ENCODE measurements around the gene RRM1. TPM values are rescaled to one million over a fixed set of nuclear protein-coding genes. Genes with fewer than 3 reads are reported as not detected.
"Not testable (repeated sequence)": the region's sequence is repeated elsewhere in the genome, so short reads cannot be mapped to it uniquely, and the experiment has no call there.

RRM1 gene
- total RNA-seq, 4 donors from 2014 or later, result 13.8 to 23.8 (median 16.8) TPM

GRCh38 chr11:4050138-4050537 is 44.5 kb upstream of the RRM1 start:
- Histone ChIP-seq H3K9me3 (no peaks in the 10 kb centered on the region), H3K27me3 (no peaks in the 10 kb centered on the region), H3K4me3 (no peak overlapping the region), H3K36me3 (no peaks in the 10 kb centered on the region), H3K4me1 (peaks cover 0 to 3% (median 0%) of the 10 kb centered on the region in 4 donors), H3K27ac (no peak overlapping the region)
- no peak for DNase-seq
- whole genome bisulfite sequencing, 2 donors (ENCODE audit: low coverage in 1 of 2), result 93 to 100% methylated on average over 1 of the region's 1 CpG
- intact Hi-C loops (cut with DNase I; ENCODE audit: low total_unique reads), result no loop called here
- TF ChIP-seq POLR2AphosphoS5 (IDR thresholded peaks at IDR 0.05) (no peak), EP300 (IDR thresholded peaks at IDR 0.05; ENCODE audit: low read depth) (no peak), POLR2A (IDR thresholded peaks at IDR 0.05) (no peak)
- TF ChIP-seq, protein P1, sequence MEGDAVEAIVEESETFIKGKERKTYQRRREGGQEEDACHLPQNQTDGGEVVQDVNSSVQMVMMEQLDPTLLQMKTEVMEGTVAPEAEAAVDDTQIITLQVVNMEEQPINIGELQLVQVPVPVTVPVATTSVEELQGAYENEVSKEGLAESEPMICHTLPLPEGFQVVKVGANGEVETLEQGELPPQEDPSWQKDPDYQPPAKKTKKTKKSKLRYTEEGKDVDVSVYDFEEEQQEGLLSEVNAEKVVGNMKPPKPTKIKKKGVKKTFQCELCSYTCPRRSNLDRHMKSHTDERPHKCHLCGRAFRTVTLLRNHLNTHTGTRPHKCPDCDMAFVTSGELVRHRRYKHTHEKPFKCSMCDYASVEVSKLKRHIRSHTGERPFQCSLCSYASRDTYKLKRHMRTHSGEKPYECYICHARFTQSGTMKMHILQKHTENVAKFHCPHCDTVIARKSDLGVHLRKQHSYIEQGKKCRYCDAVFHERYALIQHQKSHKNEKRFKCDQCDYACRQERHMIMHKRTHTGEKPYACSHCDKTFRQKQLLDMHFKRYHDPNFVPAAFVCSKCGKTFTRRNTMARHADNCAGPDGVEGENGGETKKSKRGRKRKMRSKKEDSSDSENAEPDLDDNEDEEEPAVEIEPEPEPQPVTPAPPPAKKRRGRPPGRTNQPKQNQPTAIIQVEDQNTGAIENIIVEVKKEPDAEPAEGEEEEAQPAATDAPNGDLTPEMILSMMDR (IDR thresholded peaks at IDR 0.05), result no peak
- in situ Hi-C loops (cut with MboI; ENCODE audit: low pct_ligation_motif_present in 1 of 4, low pct_unique_long_range_greater_than_20kb in 1 of 4, low sequenced_read_pairs in 3 of 4), result no loop called here

DNA sequence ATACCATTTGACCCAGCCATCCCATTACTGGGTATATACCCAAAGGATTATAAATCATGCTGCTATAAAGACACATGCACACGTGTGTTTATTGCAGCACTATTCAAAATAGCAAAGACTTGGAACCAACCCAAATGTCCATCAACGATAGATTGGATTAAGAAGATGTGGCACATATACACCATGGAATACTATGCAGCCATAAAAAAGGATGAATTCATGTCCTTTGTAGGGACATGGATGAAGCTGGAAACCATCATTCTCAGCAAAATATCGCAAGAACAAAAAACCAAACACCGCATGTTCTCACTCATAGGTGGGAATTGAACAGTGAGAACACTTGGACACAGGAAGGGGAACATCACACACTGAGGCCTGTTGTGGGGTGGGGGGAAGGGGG is 41.4 kb upstream of the RRM1 start:
- DNase-seq; H3K9me3 ChIP-seq; H3K27ac ChIP-seq; H3K4me3 ChIP-seq; H3K36me3 ChIP-seq; H3K27me3 ChIP-seq; H3K4me1 ChIP-seq; intact Hi-C loops (cut with DNase I; ENCODE audit: low total_unique reads); in situ Hi-C loops (cut with MboI; ENCODE audit: low pct_ligation_motif_present in 1 of 4, low pct_unique_long_range_greater_than_20kb in 1 of 4, low sequenced_read_pairs in 3 of 4): not testable (repeated sequence)
- 90 to 100% methylated on average over 2 to 4 of the region's 4 CpGs for WGBS, 2 donors (ENCODE audit: low coverage in 1 of 2)

- TF ChIP-seq POLR2AphosphoS5 (IDR thresholded peaks at IDR 0.05) (no peak), POLR2A (IDR thresholded peaks at IDR 0.05) (no peak), EP300 (IDR thresholded peaks at IDR 0.05; ENCODE audit: low read depth) (no peak)
- TF ChIP-seq, protein P1 (IDR thresholded peaks at IDR 0.05), result no peak
- no peaks in the 10 kb centered on the region for H3K27me3 ChIP-seq
- in situ Hi-C loops (cut with MboI; ENCODE audit: low pct_ligation_motif_present in 1 of 4, low pct_unique_long_range_greater_than_20kb in 1 of 4, low sequenced_read_pairs in 3 of 4), result no loop called here
- 93 to 94% methylated on average over 1 of the region's 1 CpG for WGBS, 2 donors (ENCODE audit: low coverage in 1 of 2)
- H3K36me3 ChIP-seq, result peaks cover 0 to under 1% (median 0%) of the 10 kb centered on the region in 4 donors
- H3K27ac ChIP-seq, result no peak overlapping the region
- no peak overlapping the region for H3K4me3 ChIP-seq
- intact Hi-C loops (cut with DNase I; ENCODE audit: low total_unique reads), result no loop called here
- DNase-seq, result no peak
- peaks cover 2 to 16% (median 12%) of the 10 kb centered on the region in 4 donors for H3K4me1 ChIP-seq
- H3K9me3 ChIP-seq, result no peaks in the 10 kb centered on the region
Measured at GRCh38 chr11:4054643-4055042, 40.0 kb upstream of the RRM1 start.

DNA sequence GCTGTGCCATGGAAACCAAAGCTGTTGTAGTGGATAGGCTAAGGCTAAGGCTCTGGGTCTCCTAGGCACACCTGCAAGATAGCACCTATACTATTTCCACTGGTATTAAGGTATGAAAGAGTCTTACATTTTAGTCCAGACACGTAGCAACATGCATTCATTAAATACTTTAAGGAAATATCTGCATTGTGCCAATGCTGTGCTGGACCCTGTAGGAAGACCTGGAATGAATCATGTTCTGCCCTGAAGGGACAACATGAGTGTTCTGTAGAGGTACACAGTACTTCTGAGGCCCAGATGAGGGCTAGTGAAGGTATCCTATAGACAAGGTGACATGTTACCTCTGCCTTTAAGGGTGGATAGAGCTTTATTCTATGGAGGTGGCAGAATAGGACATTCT is 35.2 kb upstream of the RRM1 start:
- intact Hi-C loops (cut with DNase I; ENCODE audit: low total_unique reads), result no loop called here
- WGBS, 2 donors (ENCODE audit: low coverage in 1 of 2), result 80 to 87% methylated on average over 1 of the region's 1 CpG
- peak overlapping the region in 2 of 4 donors; percentile 60 to 61 for H3K27ac ChIP-seq

More for the DNA sequence above, 35.2 kb upstream of the RRM1 start:
- Histone ChIP-seq H3K27me3 (no peaks in the 10 kb centered on the region), H3K9me3 (no peaks in the 10 kb centered on the region), H3K4me3 (no peak overlapping the region), H3K36me3 (peaks cover 0 to 7% (median 0%) of the 10 kb centered on the region in 4 donors), H3K4me1 (peaks cover 15 to 58% (median 31%) of the 10 kb centered on the region in 4 donors)
- TF ChIP-seq EP300 (IDR thresholded peaks at IDR 0.05; ENCODE audit: low read depth) (no peak), POLR2A (IDR thresholded peaks at IDR 0.05) (no peak), POLR2AphosphoS5 (IDR thresholded peaks at IDR 0.05) (no peak)
- TF ChIP-seq, protein P1 (IDR thresholded peaks at IDR 0.05), result no peak
- DNase-seq, result no peak
- in situ Hi-C loops (cut with MboI; ENCODE audit: low pct_ligation_motif_present in 1 of 4, low pct_unique_long_range_greater_than_20kb in 1 of 4, low sequenced_read_pairs in 3 of 4), result no loop called here
